ENCODE data around the gene SUPT4H1. TPM values are rescaled to one million over a fixed set of nuclear protein-coding genes. Genes with fewer than 3 reads are reported as not detected.

SUPT4H1 gene
- total RNA-seq, 1 donor from 2014 or later, result 82.4 TPM

DNA sequence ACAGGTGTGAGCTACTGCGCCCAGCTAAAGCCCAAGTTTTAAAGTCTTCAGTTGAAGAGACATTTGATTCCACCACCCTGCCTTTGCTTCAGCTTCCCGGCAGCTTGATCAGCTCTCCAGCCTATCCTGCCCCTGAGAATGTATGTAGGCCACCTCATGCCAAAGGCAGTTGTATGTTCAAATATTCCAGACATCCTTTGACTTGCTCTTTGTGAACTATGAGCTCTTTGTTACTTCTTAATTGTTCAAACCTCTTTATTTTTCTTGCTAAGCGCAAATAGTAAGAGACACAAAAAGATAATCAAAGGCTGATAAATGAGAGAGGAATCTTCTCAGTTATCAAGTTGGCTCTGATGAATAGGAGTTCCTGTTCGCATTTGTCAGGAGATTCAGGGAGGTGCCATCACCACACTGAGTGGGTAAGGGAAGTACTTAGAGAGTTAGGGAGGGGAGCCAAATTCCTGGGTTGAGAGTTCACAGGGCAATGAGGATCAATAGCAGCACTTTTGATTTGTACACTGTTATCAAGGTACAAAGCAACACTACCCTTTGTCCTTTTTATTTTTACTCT lies 32.0 kb upstream of the SUPT4H1 start:
- no peaks in the 10 kb centered on the region for H3K9me3 ChIP-seq
- no peak overlapping the region for H3K27ac ChIP-seq
- TF ChIP-seq, protein P1, sequence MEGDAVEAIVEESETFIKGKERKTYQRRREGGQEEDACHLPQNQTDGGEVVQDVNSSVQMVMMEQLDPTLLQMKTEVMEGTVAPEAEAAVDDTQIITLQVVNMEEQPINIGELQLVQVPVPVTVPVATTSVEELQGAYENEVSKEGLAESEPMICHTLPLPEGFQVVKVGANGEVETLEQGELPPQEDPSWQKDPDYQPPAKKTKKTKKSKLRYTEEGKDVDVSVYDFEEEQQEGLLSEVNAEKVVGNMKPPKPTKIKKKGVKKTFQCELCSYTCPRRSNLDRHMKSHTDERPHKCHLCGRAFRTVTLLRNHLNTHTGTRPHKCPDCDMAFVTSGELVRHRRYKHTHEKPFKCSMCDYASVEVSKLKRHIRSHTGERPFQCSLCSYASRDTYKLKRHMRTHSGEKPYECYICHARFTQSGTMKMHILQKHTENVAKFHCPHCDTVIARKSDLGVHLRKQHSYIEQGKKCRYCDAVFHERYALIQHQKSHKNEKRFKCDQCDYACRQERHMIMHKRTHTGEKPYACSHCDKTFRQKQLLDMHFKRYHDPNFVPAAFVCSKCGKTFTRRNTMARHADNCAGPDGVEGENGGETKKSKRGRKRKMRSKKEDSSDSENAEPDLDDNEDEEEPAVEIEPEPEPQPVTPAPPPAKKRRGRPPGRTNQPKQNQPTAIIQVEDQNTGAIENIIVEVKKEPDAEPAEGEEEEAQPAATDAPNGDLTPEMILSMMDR (IDR thresholded peaks at IDR 0.05), result no peak
- intact Hi-C loops (cut with DNase I), result no loop called here
- no peaks in the 10 kb centered on the region for H3K27me3 ChIP-seq (ENCODE audit: low read depth)
- H3K4me1 ChIP-seq, result peaks cover 46% of the 10 kb centered on the region
- ATAC-seq (no peak), DNase-seq (no peak)
- H3K4me3 ChIP-seq, result no peak overlapping the region
- H3K36me3 ChIP-seq, result no peaks in the 10 kb centered on the region

GRCh38 chr17:58382872-58383242 lies 30.9 kb upstream of the SUPT4H1 start:
- intact Hi-C loops (cut with DNase I), result no loop called here
- DNase-seq (no peak), ATAC-seq (no peak)
- no peak overlapping the region for H3K4me3 ChIP-seq
- H3K27ac ChIP-seq, result peak overlapping the region; percentile 59
- no peaks in the 10 kb centered on the region for H3K9me3 ChIP-seq
- H3K27me3 ChIP-seq (ENCODE audit: low read depth), result no peaks in the 10 kb centered on the region
- H3K4me1 ChIP-seq, result peaks cover 46% of the 10 kb centered on the region
- no peaks in the 10 kb centered on the region for H3K36me3 ChIP-seq
- TF ChIP-seq, protein P1 (IDR thresholded peaks at IDR 0.05), result no peak

GRCh38 chr17:58382108-58382871 lies 30.3 kb upstream of the SUPT4H1 start:
- no peaks in the 10 kb centered on the region for H3K9me3 ChIP-seq
- intact Hi-C loops (cut with DNase I), result no loop called here
- no peak overlapping the region for H3K4me3 ChIP-seq
- H3K27ac ChIP-seq, result peak overlapping the region; percentile 59
- ATAC-seq (peak in 1 of 2 donors; percentile 20), DNase-seq (no peak)
- H3K27me3 ChIP-seq (ENCODE audit: low read depth), result no peaks in the 10 kb centered on the region
- no peaks in the 10 kb centered on the region for H3K36me3 ChIP-seq
- TF ChIP-seq, protein P1 (IDR thresholded peaks at IDR 0.05), result no peak
- peaks cover 46% of the 10 kb centered on the region for H3K4me1 ChIP-seq

GRCh38 chr17:58381124-58382035 lies 29.4 kb upstream of the SUPT4H1 start:
- intact Hi-C loops (cut with DNase I), result no loop called here
- no peaks in the 10 kb centered on the region for H3K9me3 ChIP-seq
- peak overlapping the region; percentile 59 for H3K27ac ChIP-seq
- TF ChIP-seq, protein P1 (IDR thresholded peaks at IDR 0.05), result no peak
- H3K4me3 ChIP-seq, result no peak overlapping the region
- H3K36me3 ChIP-seq, result no peaks in the 10 kb centered on the region
- ATAC-seq, result peak in 1 of 2 donors; percentile 57
- H3K4me1 ChIP-seq, result peaks cover 56% of the 10 kb centered on the region
- DNase-seq, result no peak
- H3K27me3 ChIP-seq (ENCODE audit: low read depth), result no peaks in the 10 kb centered on the region

Measured in lower lobe of right lung (tissue), 2 donors.